Measurements from ENCODE around the gene SEMA4C.

- TF ChIP-seq CTCF (optimal IDR thresholded peaks at IDR 0.05 in 1 of 3, IDR thresholded peaks at IDR 0.05 in 1 of 3, conservative IDR thresholded peaks at IDR 0.05 in 1 of 3; ENCODE audit: extremely low read depth in 1 of 3, insufficient read depth in 2 of 3, low read length in 3 of 3): no peak
- TF ChIP-seq EZH2 (IDR thresholded peaks at IDR 0.05; ENCODE audit: low read length): no peak
These were observed 39.8 kb downstream of the SEMA4C start for GRCh38 chr2:96830044-96830562.
